GM12878 (cell line): ENCODE measurements around the gene KRTAP4-6.

Experiments used
- POLR2A ChIP-seq: IDR thresholded peaks from 2 replicates; pipeline ENCODE4 v1.6.1; 2011; ENCODE audit warnings: low read depth, mild to moderate bottlenecking, low read length
- TF ChIP-seq, protein P1 (sequence below), 3 experiments: IDR thresholded peaks in 2 of 3; conservative IDR thresholded peaks in 1 of 3; 2 replicates each; pipeline ENCODE4 v1.5.1; 2011; ENCODE audit warnings: low read depth in 3 of 3, low read length in 3 of 3, mild to moderate bottlenecking in 3 of 3, control low read depth in 2 of 3, moderate library complexity in 2 of 3, inconsistent platforms in 1 of 3, mixed read lengths in 1 of 3; ENCODE audit not compliant: control insufficient read depth in 2 of 3, insufficient read depth in 1 of 3; ENCODE audit errors: extremely low read depth in 1 of 3
- TF ChIP-seq, protein P2 (sequence below): IDR thresholded peaks from 2 replicates; pipeline ENCODE4 v1.6.1; 2012; ENCODE audit warnings: low read length, inconsistent platforms

- no peak for TF ChIP-seq POLR2A
- TF ChIP-seq, protein P1, sequence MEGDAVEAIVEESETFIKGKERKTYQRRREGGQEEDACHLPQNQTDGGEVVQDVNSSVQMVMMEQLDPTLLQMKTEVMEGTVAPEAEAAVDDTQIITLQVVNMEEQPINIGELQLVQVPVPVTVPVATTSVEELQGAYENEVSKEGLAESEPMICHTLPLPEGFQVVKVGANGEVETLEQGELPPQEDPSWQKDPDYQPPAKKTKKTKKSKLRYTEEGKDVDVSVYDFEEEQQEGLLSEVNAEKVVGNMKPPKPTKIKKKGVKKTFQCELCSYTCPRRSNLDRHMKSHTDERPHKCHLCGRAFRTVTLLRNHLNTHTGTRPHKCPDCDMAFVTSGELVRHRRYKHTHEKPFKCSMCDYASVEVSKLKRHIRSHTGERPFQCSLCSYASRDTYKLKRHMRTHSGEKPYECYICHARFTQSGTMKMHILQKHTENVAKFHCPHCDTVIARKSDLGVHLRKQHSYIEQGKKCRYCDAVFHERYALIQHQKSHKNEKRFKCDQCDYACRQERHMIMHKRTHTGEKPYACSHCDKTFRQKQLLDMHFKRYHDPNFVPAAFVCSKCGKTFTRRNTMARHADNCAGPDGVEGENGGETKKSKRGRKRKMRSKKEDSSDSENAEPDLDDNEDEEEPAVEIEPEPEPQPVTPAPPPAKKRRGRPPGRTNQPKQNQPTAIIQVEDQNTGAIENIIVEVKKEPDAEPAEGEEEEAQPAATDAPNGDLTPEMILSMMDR (IDR thresholded peaks at IDR 0.05 in 2 of 3, conservative IDR thresholded peaks at IDR 0.05 in 1 of 3; ENCODE audit: control insufficient read depth in 2 of 3, extremely low read depth in 1 of 3, insufficient read depth in 1 of 3, low read depth in 3 of 3, low read length in 3 of 3): no peak
- TF ChIP-seq, protein P2, sequence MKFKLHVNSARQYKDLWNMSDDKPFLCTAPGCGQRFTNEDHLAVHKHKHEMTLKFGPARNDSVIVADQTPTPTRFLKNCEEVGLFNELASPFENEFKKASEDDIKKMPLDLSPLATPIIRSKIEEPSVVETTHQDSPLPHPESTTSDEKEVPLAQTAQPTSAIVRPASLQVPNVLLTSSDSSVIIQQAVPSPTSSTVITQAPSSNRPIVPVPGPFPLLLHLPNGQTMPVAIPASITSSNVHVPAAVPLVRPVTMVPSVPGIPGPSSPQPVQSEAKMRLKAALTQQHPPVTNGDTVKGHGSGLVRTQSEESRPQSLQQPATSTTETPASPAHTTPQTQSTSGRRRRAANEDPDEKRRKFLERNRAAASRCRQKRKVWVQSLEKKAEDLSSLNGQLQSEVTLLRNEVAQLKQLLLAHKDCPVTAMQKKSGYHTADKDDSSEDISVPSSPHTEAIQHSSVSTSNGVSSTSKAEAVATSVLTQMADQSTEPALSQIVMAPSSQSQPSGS: no peak
Measured at GRCh38 chr17:41144846-41145245, 4.5 kb upstream of the KRTAP4-6 start.
